ENCODE measurements around the gene MANBA. TPM values are rescaled to one million over a fixed set of nuclear protein-coding genes. Genes with fewer than 3 reads are reported as not detected.
A peak's percentile ranks its signal among the peaks of the same experiment; 100 is the strongest.
"Not testable (repeated sequence)": the region's sequence is repeated elsewhere in the genome, so short reads cannot be mapped to it uniquely, and the experiment has no call there.

MANBA gene
- total RNA-seq, 1 donor from 2014 or later, result 24.8 TPM

DNA sequence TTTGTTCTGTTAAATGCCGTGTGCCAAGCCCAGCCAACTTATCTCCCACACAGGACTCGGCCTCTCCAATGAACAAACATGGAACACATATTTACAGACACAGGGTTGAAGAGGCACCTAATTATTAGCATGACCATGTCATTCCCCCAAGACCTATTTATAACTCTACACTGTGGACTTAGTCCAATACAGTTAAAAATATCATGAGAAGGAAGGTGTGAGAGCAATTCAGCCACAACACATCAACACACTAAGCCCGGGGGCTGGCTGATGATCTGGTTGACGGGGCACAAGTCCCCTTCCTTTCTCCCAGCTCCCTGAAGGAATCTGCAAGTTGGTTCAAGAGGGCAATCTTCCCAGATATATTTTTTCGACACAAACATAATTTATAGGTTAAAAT is 28.1 kb downstream of the MANBA start:
- intact Hi-C loops (cut with DNase I), result no loop called here
- peak; percentile 85 for ATAC-seq
- DNase-seq (ENCODE audit: missing footprints), result no peak

DNA sequence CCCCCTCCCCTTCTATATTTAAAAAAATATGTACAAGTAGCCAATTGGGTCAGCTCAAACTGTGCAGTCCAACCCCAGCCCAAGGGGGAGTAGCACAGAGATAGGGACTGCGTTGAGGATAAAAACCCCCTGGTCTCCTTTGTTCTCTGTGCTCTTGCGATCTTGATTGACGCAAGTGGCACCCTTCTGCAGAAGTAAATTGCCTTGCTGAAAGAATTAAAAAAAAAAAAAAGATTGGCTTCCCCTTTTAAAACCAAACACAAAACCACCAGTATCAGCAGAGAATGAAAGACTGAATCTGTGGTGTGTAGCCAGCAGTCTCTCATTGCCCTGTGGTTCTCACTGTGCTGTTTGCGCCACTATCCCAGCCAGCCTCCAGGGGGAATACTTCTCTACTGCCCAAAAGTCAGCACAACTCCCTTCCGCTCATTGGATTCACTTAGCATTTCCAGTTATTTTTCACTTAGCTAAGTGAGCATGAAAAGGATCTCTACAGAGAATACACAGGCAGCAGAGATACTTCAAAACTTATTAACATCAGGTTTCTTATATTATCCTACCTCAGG is 29.7 kb downstream of the MANBA start:
- ATAC-seq (no peak), DNase-seq (ENCODE audit: missing footprints) (no peak)
- intact Hi-C loops (cut with DNase I), result no loop called here

DNA sequence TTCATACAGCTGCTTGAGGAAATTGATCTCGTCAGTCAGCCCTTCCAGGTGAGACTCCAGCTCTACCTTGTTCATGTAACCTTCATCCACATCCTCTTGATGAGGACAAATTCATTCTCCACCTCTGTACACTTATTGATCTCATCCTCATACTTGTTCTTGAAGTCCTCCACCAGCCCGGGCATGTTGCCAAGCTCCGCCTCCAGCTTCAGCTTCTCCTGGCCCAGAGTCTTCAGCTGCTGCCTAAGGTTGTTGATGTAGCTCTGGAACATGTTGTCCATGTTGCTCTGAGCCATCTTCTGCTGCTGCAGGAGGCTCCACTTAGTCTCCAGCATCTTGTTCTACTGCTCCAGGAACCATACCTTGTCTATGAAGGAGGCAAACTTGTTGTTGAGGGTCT is 31.3 kb downstream of the MANBA start:
- ATAC-seq; DNase-seq (ENCODE audit: missing footprints); intact Hi-C loops (cut with DNase I): not testable (repeated sequence)

DNA sequence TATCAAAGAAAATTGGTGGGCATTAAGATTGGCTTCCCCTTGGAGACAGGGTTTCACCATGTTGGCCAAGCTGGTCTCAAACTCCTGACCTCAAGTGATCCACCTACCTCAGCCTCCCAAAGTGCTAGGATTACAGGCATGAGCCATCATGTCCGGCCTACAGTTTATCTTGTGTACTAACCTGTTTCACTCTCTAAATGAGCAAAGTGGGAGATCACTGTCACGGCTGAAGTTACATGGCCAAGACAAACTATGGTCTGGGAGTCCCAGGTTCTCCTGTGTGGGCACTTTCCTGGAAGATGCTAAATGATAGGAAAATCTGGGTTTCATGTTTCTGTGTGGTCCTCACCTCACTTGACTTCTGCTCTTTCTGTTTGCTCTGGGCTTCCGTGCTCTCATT is 33.8 kb downstream of the MANBA start:
- intact Hi-C loops (cut with DNase I); DNase-seq (ENCODE audit: missing footprints); ATAC-seq: not testable (repeated sequence)

DNA sequence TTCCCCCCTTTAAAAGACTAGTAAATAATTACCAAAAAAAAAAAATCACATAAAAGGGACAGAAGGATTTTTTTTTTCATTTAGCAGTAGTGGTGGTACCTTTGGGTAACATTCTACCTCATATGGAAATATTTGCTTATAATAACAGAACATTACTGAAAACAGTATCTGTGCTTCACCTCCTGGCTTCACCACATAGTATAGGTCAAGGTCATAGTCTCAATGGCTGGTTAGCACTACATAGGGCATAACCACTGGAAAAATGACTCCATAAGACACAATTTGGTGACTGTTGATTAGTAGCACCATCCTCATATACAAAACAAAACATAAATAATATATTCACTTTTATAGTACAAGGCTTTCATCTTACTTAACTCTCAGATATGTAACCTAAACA is 34.7 kb downstream of the MANBA start:
- intact Hi-C loops (cut with DNase I), result no loop called here
- no peak for ATAC-seq
- no peak for DNase-seq (ENCODE audit: missing footprints)

DNA sequence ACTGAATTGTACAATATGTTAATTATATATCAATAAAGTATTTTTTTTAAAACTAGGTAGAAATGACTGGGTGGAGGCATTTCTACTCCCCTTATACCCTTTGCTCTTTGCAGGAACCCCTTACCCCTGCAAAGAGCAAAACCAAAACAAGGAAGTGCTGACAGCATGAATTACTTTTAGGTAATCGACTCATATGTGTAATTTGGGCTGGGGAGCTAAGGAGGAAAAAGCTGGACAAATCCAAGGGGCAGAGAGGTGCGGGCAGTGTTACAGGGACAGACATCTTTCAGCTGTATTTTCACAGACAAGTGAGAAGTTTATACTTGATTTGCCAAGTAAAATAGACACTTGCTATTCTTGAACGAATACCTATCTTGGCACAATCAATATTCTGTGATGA is 35.5 kb downstream of the MANBA start:
- intact Hi-C loops (cut with DNase I), result no loop called here
- no peak for DNase-seq (ENCODE audit: missing footprints)
- no peak for ATAC-seq

DNA sequence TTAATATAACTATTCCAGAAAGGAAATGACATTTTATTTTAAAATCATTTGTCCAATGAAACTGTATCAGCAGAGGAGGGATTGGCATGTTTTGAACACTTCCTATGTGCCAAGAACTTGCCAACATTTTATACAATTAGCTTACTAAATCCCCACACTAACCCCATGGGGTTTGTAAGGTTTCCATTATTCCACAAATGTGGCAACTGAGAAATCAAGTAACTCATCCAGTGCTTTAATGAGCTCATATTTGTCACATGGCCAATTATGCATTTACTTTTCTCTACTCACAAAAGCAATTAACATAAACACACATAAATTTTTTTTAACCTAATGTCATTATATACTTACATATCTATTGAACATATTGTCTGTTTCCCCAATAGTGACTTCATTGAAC is 37.3 kb downstream of the MANBA start:
- no peak for ATAC-seq
- intact Hi-C loops (cut with DNase I), result no loop called here

DNA sequence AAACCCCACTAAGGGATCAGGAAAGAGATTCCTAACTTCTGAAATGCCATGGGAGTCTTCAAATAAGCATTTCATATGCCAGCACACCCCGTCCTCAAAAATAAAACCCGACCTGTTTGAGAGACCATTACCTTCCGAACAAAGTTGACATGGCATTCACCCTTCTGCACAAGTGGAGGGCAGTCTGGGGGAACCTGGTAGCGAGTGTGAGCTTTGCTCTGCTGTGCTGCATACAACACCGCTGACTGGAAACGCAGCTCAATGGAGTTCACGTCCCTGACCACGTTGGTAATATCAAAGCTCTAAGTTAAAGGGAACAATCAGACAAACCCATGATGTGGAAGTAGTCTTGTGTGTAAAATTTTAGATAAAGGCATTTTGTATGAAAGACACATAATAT is 38.0 kb downstream of the MANBA start:
- ATAC-seq, result no peak
- intact Hi-C loops (cut with DNase I), result no loop called here
- DNase-seq (ENCODE audit: missing footprints), result no peak

More for the DNA sequence above, 37.3 kb downstream of the MANBA start:
- DNase-seq (ENCODE audit: missing footprints), result no peak

DNA sequence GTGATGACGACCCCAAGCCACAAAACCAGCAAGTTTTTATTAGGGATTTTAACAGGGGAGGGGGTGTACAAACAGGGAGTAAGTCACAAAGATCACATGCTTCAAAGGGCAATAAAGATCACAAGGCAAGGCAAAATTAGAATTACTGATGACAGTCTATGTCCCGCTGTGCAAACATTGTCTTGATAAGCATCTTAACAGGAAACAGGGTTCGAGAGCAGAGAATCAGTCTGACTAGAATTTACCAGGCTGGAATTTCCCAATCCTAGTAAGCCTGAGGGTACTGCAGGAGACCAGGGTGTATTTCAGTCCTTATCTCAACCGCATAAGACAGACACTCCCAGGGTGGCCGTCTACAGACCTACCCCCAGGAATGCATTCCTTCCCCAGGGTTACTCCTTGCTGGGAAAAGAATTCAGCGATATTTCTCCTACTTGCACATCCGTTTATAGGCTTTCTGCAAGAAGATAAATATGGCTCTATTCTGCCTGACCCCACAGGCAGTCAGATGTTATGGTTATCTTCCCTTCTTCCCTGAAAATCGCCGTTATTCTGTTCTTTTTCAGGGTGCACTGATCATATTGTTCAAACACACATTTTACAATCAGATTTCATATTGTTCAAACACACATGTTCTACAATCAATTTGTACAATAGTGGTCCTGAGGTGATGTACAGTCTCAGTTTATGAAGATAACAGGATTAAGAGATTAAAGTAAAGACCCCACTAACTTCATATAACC is 41.8 kb downstream of the MANBA start:
- intact Hi-C loops (cut with DNase I); DNase-seq (ENCODE audit: missing footprints); ATAC-seq: not testable (repeated sequence)

DNA sequence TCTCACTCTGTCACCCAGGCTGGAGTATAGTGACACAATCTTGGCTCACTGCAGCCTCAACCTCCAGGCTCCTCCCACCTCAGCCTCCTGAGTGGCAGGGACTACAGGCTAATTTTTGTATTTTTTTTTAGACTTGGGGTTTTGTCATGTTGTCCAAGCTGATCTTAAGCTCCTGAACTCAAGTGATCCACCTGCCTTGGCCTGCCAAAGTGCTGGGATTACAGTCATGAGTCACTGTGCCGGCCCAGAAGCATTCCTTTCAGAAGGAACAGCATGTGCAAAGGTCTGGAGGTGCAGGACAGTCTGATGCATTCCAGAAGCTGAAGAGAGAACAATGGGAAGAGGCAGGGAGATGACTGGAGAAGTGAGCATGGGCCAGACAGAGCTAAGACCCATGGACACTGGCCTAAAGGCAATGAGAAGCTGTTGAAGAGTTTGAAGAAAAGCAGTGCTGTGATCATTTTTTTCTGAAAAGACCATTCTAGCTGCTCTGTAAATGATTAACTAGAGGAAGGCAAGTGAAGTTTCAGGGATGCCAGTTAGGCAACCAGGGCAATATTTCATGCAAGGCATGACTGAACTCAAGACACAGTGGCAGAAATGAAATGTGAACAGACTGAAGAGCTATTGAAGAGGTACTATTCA is 43.2 kb downstream of the MANBA start:
- intact Hi-C loops (cut with DNase I), result no loop called here
- no peak for ATAC-seq
- DNase-seq (ENCODE audit: missing footprints), result no peak

DNA sequence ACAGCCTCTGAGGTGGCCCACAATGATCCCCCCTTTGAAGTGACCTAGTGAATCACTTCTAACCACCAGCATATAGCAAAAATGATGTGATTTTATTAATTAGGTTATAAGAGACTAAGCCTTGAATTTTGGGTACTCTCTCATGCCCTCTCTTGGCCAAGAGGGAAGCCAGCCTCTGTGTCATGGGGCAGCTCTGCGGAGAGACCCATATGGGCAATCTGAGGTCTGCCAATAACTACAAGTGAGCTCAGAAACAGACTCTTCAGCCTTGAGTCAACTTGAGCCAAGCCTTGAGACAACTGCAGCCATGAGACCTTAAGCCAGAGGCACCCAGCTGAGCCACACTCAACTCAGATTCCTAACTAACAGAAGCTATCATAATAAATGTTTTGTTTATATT is 45.7 kb downstream of the MANBA start:
- ATAC-seq (no peak), DNase-seq (ENCODE audit: missing footprints) (no peak)
- intact Hi-C loops (cut with DNase I), result no loop called here

DNA sequence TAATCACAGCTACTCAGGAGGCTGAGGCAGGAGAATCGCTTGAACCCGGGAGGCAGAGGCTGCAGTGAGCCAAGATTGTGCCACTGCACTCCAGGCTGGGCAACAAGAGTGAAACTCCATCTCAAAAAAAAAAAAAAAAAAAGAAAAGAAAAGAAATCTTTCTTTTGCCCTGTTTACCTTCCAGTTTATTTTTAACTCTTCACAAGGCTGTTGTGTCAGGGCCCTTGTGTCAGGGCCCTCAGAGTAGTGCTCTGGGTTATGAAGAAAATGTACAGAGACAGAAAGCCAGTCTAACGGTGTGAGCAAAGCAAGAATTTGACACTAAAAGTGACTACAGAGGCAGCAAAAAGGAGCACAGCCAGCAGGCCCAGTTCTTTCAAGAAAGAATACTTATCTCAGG is 47.0 kb downstream of the MANBA start:
- intact Hi-C loops (cut with DNase I); ATAC-seq; DNase-seq (ENCODE audit: missing footprints): not testable (repeated sequence)

DNA sequence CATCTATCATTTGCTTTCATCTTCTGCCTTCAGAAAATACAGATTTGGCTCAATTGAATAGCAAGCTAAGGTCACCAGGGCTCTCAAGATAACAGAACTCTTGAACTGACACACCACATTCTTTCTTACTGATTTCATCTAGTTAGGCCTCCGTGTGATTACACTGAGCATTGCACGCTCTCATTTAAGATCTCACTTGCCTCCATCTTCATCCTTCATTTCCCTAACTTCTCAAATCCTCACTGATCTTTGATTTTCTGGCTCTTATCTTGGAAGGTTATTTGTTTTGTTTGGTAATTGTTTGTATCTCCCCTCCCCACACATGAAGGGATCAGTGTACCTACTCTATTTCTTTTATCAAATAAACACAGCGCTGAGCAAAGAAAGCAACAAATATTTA is 47.7 kb downstream of the MANBA start:
- ATAC-seq (no peak), DNase-seq (ENCODE audit: missing footprints) (no peak)
- intact Hi-C loops (cut with DNase I), result no loop called here

DNA sequence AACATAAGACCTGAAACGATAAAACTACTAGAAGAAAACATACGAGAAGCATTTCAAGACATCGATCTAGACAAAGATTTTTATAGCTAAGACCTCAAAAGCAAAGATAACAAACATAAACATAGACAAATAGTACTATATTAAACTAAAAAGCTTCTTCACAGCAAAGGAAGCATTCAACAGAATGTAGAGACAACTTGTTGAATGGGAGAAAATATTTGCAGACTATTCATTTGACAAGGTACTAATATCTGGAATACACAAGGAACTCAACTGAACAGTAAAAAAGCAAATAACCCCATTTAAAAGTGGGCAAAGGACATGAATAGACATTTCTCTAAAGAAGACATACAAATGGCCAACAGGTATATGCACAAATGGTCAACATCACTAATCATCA is 49.8 kb downstream of the MANBA start:
- intact Hi-C loops (cut with DNase I), result no loop called here
- DNase-seq (ENCODE audit: missing footprints), result no peak

DNA sequence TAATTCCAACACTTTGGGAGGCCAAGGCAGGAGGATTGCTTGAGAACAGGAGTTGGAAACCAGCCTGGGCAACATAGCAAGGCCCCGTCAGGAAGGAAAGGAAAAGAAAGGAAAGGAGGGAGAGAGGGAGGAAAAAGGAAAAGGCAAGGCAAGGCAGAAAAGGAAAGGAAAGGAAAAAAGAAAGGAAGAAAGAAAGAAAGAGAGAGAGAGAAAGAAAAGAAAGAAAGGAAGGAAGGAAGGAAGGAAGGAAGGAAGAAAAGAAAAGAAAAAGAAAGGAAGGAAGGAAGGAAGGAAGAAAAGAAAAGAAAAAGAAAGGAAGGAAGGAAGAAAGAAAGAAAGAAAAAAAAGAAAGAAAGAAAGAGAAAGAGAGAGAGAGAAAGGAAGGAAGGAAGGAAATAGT is 51.7 kb downstream of the MANBA start:
- ATAC-seq; intact Hi-C loops (cut with DNase I): not testable (repeated sequence)

More for the DNA sequence above, 49.8 kb downstream of the MANBA start:
- no peak for ATAC-seq

DNA sequence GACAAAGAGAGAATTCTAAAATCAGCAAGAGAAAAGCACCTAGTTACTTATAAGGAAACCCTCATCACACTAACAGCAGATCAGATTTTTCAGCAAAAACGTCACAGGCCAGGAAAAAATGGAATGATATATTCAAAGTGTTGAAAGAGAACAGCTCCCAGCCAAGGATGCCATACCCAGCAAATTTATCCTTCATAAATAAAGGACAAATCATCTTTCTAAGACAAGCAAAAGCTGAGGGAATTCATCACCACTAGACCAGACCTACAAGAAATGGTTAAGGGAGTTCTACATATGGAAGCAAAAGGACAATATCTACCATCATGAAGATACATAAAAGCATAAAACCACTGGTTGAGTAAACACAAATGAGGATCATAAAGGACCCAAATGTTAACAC is 53.6 kb downstream of the MANBA start:
- ATAC-seq (no peak), DNase-seq (ENCODE audit: missing footprints) (no peak)
- intact Hi-C loops (cut with DNase I), result no loop called here

More for the DNA sequence above, 51.7 kb downstream of the MANBA start:
- DNase-seq (ENCODE audit: missing footprints), result not testable (repeated sequence)

DNA sequence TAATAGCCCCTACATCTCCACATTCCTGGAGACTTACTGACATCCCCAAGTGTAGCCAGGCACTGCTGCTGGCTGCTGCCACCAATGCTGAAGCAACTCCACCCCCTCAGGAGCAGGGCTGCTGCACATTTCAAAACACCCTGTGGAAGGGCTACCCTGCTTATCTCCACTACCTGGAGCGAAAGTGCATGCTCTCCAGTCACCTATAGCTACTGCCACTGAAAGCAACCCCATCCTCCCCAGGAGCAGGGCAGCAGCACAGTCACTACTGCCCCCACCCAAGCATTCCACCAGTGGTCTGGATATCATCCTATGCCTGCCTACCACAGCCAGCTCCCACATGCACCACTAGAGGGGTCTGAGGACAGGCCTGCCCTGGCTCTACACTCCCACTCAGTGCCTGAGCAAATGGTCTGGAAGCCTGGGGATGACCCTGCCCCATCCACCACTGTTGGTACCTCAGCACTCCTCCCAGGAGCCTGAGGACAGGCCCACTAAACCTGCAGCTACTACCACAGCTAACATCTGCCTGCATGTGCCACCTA is 55.3 kb downstream of the MANBA start:
- DNase-seq (ENCODE audit: missing footprints), result no peak
- intact Hi-C loops (cut with DNase I), result no loop called here
- ATAC-seq, result no peak

DNA sequence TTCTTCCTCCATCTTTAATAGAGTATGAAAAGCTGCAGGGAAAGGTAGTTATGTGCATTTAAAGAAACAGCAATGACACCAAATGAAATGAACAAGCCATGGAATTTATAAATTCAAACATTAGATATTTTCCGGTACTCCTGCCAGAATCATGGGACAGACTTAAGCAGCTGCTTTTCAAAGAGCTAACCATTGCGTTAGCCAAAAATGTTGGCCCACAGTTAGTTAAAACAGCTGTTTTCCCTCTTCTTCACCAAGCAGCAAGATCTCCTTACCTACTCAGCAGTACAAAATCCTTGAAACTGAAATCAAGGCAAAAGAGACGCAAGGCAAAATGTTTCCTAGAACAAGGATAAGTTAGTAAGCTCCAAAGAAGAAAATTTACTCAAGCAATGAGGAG is 64.0 kb downstream of the MANBA start:
- ATAC-seq (peak; percentile 80), DNase-seq (ENCODE audit: missing footprints) (no peak)
- intact Hi-C loops (cut with DNase I), result no loop called here

DNA sequence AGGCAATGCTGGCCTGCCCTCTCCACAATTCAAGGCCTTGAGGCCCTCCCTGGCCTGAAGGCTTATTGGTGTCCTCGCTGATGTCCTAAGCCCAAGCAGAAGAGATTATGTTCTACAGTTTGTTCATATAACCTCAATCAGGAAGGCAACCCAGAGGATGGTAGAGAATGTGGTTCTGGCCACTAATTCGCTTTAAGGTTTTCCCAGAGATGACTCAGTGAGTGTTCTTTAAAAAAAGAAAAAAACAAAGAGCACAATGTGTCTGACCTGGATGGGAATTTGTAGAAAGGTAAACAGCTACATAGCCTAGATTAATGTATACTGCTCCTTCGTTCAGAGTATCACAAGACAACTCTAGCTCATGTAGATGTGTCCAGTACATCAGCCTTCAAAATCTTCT is 66.0 kb downstream of the MANBA start:
- no peak for DNase-seq (ENCODE audit: missing footprints)
- no peak for ATAC-seq
- intact Hi-C loops (cut with DNase I), result no loop called here

DNA sequence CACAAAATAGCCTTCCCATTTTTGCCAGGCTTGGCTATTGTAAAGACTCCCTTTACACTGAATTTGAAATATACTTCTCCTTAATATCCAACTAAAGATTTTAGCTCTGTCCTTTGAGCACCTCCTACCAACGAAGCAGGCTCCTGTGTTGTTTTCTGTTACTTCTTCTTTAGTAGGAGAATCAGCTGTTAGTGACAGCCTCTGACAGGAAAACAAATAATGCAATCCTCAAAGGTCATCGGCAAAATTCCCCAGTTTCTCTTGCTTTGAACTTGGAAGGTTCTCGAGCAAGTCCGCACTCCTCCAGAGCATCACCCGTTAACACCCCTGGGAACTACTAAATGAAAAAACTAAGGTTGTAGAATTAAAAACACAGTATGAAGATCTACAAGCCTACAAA is 66.9 kb downstream of the MANBA start:
- ATAC-seq (no peak), DNase-seq (ENCODE audit: missing footprints) (no peak)
- intact Hi-C loops (cut with DNase I), result no loop called here
